Keratinocyte (primary cell): ENCODE measurements around the gene AKAP8L.
"Not testable (repeated sequence)": the region's sequence is repeated elsewhere in the genome, so short reads cannot be mapped to it uniquely, and the experiment has no call there.

Source experiments
- EZH2 ChIP-seq: IDR thresholded peaks from one replicate; pipeline ENCODE4 v1.6.1; 2012; ENCODE audit warnings: inconsistent platforms, mild to moderate bottlenecking, low read length, moderate library complexity
- TF ChIP-seq, protein P1 (sequence below), 3 experiments: IDR thresholded peaks in 1 of 3; conservative IDR thresholded peaks in 1 of 3; optimal IDR thresholded peaks in 1 of 3; 2 replicates in 2 of 3; 3 replicates in 1 of 3; pipeline versions ENCODE3 to v1.5.1; 2011; ENCODE audit warnings: low read length in 3 of 3, mild to moderate bottlenecking in 3 of 3, moderate library complexity in 2 of 3, control low read depth in 1 of 3, inconsistent platforms in 1 of 3; ENCODE audit not compliant: insufficient read depth in 2 of 3; ENCODE audit errors: extremely low read depth in 1 of 3

DNA sequence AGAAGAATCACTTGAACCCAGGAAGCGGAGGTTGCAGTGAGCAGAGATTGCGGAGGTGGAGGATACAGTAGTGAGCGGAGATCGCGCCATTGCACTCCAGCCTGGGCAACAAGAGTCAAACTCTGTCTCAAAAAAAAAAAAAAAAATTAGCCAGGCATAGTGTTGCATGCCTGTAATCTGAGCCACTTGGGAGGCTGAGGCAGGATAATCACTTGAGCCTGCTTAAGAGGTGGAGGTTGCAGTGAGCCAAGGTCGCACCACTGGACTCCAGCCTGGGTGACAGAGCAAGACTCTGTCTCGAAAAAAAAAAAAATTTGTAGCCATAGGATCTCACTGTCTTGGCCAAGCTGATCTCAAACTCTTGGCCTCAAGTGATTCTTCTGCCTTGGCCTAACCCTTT lies 82.8 kb downstream of the AKAP8L start:
- TF ChIP-seq, protein P1, sequence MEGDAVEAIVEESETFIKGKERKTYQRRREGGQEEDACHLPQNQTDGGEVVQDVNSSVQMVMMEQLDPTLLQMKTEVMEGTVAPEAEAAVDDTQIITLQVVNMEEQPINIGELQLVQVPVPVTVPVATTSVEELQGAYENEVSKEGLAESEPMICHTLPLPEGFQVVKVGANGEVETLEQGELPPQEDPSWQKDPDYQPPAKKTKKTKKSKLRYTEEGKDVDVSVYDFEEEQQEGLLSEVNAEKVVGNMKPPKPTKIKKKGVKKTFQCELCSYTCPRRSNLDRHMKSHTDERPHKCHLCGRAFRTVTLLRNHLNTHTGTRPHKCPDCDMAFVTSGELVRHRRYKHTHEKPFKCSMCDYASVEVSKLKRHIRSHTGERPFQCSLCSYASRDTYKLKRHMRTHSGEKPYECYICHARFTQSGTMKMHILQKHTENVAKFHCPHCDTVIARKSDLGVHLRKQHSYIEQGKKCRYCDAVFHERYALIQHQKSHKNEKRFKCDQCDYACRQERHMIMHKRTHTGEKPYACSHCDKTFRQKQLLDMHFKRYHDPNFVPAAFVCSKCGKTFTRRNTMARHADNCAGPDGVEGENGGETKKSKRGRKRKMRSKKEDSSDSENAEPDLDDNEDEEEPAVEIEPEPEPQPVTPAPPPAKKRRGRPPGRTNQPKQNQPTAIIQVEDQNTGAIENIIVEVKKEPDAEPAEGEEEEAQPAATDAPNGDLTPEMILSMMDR (optimal IDR thresholded peaks at IDR 0.05 in 1 of 3, IDR thresholded peaks at IDR 0.05 in 1 of 3, conservative IDR thresholded peaks at IDR 0.05 in 1 of 3; ENCODE audit: extremely low read depth in 1 of 3, insufficient read depth in 2 of 3, low read length in 3 of 3) = not testable (repeated sequence)
- not testable (repeated sequence) for TF ChIP-seq EZH2
